ENCODE results near the gene RBFOX1.

The RBFOX1 gene

GRCh38 chr16:7420079-7420478, 87.4 kb downstream of the RBFOX1 start:
- DNase-seq (ENCODE audit: low read depth, low spot score), result no peak

DNA sequence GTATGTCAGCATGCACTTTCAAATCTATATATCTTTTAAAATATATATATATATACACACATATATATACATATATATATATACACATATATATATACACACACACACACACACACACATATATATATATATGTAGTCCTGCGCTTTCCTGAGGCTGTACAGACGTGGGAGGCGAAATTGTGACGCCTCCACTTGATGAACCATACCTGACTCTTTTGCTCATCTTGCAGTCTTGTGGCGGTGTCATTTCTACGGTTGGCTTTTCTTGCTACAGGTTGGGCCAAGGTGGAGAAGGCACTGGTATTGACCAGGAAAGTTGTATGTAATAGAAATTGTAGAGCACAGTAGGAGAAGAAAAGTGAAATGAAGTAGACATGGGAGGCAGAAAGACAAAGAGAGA, 88.2 kb downstream of the RBFOX1 start:
- DNase-seq (ENCODE audit: low read depth, low spot score), result no peak

GRCh38 chr16:7421578-7421977, 88.9 kb downstream of the RBFOX1 start:
- no peak for DNase-seq (ENCODE audit: low read depth, low spot score)

DNA sequence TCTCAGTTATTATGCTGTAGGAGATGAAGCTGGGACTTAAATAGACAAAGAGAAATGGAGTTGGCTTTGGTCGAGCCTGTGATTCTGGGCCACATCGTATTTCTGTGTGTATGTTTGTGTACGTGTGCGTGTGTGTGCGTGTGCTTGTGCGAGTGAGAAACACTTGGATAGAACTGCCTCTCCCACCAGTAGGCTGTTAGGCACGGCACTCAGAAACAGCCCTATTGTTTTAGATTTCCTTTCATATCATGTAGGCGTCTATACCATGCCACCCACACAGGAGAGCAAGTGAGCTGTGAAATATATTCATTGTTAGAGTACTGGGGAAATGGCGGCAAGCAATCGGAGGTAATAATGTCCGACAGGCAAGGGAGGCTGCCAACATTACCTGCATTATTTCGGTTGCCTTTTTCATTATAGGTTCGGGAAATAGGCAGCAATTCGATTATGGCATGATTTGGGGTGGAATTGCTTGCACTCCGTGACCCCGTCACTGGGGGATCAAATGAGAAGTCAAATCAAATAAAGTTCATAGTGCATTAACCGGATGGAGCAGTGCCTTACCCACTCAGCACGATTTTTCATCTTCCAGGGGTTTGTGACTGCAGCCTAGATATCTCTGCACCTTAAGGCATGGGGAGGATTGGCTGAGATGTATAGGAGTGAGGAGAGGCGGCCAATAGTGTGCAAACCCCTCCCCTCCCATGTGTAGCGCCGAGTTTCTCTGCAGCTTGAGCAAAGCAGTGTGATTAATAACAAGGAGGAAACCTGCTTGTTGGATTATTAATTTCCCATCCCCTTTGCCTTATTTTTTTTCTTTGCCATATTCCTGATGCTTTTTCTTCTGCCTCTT, 89.6 kb downstream of the RBFOX1 start:
- no peak for DNase-seq (ENCODE audit: low read depth, low spot score)

DNA sequence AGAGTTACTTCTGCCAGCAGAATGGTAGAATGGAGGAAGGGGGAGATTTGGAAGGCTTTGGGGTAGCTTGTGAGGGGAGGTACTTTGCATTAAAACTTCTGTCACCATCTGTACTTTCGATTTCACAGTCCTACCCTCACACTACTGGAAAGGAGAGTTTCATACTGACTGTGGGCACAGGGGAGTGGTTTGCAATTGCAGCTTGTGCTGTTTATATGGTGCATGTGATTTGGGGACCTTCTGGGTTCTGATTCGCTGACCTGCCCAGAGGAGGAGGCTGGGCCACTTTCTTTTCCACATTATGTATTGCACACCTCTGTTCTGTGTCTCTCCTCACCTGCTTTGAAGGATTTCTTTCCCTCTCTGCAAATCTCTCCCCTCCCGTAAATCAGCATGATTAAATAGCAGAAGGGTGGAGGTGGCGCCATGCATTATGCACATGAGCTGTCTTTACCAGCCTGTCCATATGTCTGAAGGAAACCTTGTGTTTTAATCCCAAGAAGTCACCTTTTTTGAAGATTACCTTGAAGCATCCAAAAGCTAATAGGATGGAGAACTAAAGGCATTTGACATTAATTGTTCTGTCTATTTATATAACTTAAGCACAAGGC, 90.9 kb downstream of the RBFOX1 start:
- DNase-seq (ENCODE audit: low read depth, low spot score), result no peak

GRCh38 chr16:7426161-7426560, 93.5 kb downstream of the RBFOX1 start:
- no peak for DNase-seq (ENCODE audit: low read depth, low spot score)

DNA sequence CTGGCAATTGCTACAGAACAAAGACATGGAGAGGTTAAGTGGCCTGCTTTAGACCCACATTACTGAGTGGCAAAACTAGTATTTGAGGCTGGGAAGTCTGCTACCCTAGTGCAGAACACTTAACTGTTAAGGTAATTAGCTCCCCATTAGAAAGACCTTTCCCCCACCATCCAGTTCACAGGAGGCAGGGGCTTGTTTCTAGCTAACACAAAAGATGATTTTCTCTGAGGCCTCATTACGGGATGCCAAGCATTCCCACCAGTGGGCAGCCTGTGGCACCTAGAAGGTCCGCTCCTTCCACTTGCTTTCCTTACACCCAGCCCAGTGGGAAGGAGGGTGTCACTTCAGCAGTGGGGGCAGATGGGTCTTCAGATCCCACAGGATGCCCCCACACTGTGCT, 99.1 kb downstream of the RBFOX1 start:
- no peak for DNase-seq (ENCODE audit: low read depth, low spot score)

- DNase-seq (ENCODE audit: low read depth, low spot score), result no peak
These were observed 103.7 kb downstream of the RBFOX1 start for GRCh38 chr16:7436306-7436705.

DNA sequence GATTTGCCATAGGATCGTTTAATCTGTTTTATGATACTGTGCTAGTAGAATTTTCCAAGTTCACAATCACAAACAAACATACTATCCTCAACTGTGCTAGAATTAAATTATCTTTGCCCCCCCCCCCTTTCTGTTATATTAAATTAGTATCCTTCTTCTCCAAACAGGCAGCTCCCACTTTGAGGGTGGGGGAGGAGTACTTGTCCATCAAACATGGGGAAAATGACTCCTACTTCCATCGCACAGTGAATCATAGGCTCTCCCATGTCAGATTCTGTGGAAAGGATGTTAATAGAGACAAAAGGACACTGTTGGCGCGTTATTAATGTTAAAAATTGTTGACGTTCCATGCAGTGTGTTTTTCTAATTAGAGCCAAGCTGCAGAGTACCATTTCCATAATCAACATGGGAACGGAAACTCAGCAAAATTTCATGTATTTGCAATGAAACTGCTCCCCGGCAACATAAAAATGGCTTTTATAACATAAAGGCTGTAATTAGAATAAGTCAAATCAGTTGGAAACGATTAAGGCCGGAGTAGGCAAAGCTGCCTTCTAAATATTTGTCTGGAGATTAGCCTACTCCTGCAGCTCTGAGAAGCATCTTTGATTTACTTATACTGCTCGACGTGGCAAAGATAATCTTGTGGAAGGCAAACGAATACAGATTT, 104.6 kb downstream of the RBFOX1 start:
- no peak for DNase-seq (ENCODE audit: low read depth, low spot score)

DNA sequence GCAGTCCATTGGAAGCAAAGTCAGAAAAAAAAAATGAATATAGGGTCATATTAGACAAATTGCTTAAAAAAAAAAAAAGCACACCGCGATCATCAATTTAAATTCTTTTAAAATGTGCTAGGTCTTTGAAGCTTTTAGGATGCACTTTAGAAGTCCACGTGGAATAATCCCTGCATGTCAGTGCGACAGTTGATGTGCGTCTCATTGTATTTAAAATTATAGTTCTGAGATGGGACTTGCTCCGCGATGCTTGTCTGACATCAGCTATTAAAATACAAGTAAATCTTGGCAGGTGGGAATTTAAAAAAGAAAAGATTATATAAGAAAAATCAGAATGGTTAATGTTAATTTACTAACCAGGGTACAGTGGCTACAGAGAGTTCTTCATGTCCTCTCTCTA, 105.2 kb downstream of the RBFOX1 start:
- no peak for DNase-seq (ENCODE audit: low read depth, low spot score)

DNA sequence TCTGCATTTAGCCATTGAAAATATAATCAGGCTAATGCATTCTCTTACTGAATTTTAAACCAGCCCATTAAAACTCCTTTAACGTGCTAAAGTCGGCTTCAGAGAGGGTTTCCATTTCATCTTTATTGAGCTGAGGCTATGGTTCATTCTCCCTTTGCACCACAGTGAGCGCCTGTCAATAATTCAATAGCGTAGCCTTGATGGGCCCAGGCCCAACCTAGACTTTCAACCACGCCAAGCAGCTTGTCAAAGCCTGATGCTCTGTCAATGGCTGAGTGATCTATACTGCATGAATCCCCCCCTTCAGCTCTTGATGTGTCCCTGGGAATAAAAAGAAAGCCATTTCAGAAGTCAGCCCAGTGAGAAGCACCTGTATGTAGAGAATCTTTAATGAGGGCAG, 106.0 kb downstream of the RBFOX1 start:
- no peak for DNase-seq (ENCODE audit: low read depth, low spot score)

DNA sequence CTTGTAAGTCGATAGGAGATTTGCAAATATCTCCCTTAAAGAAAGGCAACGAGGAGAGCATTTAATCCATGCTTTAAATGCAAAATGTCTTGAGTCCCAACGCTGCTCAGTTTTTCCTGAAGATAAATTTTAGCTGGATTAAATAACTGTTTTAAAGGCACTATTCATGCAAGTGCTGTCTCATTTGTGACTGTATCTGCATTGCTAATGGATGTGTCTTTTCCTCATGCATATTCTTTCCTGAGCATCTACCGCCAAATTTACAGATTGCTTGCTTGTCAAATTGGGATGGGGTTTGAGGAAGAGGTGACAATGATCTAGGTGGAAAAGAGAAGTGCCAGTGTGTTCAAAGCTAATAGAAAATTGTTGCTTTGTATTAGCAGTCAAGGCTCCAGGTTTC, 106.9 kb downstream of the RBFOX1 start:
- no peak for DNase-seq (ENCODE audit: low read depth, low spot score)

DNA sequence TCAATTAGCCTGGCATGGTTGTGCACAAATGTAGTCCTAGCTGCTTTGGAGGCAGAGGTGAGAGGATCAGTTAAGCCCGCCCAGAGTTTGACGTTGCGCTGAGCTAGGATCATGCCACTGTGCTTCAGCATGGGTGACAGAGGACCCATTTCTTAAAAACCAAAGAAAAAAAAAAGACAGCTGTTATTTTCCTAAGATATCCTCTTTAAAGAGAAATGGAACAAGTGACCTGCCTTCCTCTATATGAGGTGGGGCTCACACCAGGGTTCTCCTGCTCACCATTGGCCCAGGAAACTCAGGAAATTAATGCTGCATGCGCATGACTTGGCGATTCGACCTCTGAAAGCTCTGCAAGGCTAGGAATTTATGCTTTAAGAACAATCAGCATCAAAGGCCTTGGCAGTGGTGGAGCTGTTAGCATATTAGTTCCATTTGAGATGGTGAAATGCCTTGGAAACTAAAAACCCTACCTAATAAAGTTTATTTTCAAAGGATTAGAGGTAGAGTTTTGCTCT, 108.3 kb downstream of the RBFOX1 start:
- DNase-seq (ENCODE audit: low read depth, low spot score), result no peak

- no peak for DNase-seq (ENCODE audit: low read depth, low spot score)
These were observed 109.4 kb downstream of the RBFOX1 start for GRCh38 chr16:7442050-7442449.

DNA sequence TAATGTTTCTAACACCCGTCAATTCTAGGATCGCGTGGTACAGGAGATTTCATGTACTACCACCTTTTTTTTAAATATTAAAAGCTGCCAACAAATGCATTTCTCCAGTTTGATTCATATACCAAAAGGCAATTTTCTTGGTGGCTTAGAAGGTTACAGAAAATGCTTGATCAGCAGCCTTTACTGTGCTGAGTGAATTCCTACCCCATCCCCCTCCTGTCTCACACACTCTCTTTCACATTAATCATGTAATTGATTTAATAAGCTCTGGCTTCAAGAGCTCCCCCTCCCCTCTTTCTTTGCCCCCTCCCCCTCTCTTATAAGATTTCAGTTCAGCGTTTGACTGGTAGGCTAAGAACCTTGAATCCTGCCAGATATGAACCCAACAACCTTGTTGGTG, 110.5 kb downstream of the RBFOX1 start:
- no peak for DNase-seq (ENCODE audit: low read depth, low spot score)

- DNase-seq (ENCODE audit: low read depth, low spot score), result no peak
These were observed 111.2 kb downstream of the RBFOX1 start for GRCh38 chr16:7443648-7444365.

DNA sequence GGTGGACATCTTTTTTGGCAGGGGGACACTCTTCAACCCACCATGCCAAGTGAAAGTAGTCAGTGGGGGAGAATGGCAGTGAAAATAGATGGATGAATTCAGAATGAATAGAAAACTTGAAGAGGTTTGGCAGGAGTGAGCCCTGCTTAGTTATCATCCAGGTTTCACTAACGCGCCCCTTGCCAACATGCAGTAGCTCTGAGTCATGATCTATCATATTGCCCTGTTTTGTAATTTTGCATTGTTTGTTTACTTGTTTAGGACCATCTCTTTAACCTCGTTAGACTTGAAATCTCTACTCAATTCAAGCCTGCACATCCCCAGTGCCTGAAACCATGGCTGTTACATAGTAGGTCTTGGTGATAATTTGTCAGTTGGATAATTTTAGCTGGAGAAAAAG, 116.7 kb downstream of the RBFOX1 start:
- no peak for DNase-seq (ENCODE audit: low read depth, low spot score)

- DNase-seq (ENCODE audit: low read depth, low spot score), result no peak
These were observed 117.2 kb downstream of the RBFOX1 start for GRCh38 chr16:7449808-7450207.

DNA sequence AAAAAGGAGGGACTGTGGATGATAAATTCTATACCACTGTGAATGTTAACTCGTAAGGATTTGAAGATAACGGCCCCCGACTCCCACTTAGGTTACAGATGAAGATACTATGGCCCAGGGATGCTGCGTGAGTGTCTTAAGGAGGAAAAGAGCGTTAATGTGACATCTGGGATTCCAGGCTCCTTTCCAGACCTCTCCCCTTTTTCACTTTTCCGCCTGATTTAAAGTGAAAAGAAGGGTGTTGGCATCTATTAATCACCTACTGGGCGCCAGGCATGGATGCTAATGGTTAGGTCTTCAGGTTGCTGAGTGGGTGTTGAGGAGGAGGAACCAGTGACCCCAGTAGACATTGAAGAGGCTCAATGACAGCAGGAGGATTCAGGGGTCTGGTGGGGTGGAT, 117.8 kb downstream of the RBFOX1 start:
- no peak for DNase-seq (ENCODE audit: low read depth, low spot score)

- no peak for DNase-seq (ENCODE audit: low read depth, low spot score)
These were observed 119.4 kb downstream of the RBFOX1 start for GRCh38 chr16:7452090-7452489.

DNA sequence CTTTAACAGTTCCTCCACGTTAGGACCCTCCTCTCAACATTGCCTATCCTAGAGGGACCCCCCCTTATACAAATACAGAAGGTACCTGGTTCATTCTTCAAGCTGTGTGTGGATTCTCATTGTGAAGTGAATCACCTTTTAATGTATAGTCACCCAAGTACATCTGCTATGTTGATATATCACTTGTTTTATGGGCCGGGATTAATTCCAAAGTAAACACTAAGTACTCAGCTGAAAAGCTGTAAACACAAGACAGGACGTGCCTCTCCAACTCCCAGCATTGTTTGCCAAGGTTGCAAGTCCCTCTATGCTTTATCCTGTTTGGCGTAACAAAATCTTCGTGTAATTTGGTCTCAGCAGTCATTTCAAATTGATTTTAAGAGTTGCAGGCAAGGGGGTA, 123.6 kb downstream of the RBFOX1 start:
- no peak for DNase-seq (ENCODE audit: low read depth, low spot score)

GRCh38 chr16:7458144-7458543, 125.5 kb downstream of the RBFOX1 start:
- DNase-seq (ENCODE audit: low read depth, low spot score), result no peak

All from brain pericyte (primary cell).